GM15510 (cell line): Measurements from ENCODE around the gene AHI1.

Experiments used
- POLR2A ChIP-seq: IDR thresholded peaks from 3 replicates; pipeline ENCODE4 v1.6.1; 2011; ENCODE audit warnings: borderline replicate concordance; ENCODE audit not compliant: insufficient read length; ENCODE audit errors: extremely low read depth

Gene AHI1

GRCh38 chr6:135497412-135498184, at the start of gene AHI1:
Gene AHI1 (minus strand): TSS chr6:135497740. CDS start chr6:135492237, 5,503 bp downstream.
- TF ChIP-seq POLR2A: peak; percentile 89

- TF ChIP-seq POLR2A: no peak
These were observed 49.3 kb upstream of the AHI1 start for GRCh38 chr6:135546680-135547418.

- no peak for TF ChIP-seq POLR2A
These were observed 48.7 kb upstream of the AHI1 start for GRCh38 chr6:135546206-135546605.

- no peak for TF ChIP-seq POLR2A
These were observed 42.8 kb upstream of the AHI1 start for GRCh38 chr6:135540207-135540840.

GRCh38 chr6:135537741-135538301, 40.3 kb upstream of the AHI1 start:
- no peak for TF ChIP-seq POLR2A

- no peak for TF ChIP-seq POLR2A
These were observed 38.5 kb upstream of the AHI1 start for GRCh38 chr6:135535989-135536414.

- no peak for TF ChIP-seq POLR2A
These were observed 37.3 kb upstream of the AHI1 start for GRCh38 chr6:135534773-135535380.

- no peak for TF ChIP-seq POLR2A
These were observed 35.0 kb upstream of the AHI1 start for GRCh38 chr6:135532559-135532958.

- no peak for TF ChIP-seq POLR2A
These were observed 34.5 kb upstream of the AHI1 start for GRCh38 chr6:135531954-135532490.

GRCh38 chr6:135530113-135530512, 32.6 kb upstream of the AHI1 start:
- no peak for TF ChIP-seq POLR2A

- no peak for TF ChIP-seq POLR2A
These were observed 30.4 kb upstream of the AHI1 start for GRCh38 chr6:135527960-135528249.

- no peak for TF ChIP-seq POLR2A
These were observed 29.8 kb upstream of the AHI1 start for GRCh38 chr6:135527116-135527959.

GRCh38 chr6:135525594-135525993, 28.1 kb upstream of the AHI1 start:
- no peak for TF ChIP-seq POLR2A

GRCh38 chr6:135522965-135523692, 25.6 kb upstream of the AHI1 start:
- no peak for TF ChIP-seq POLR2A

- no peak for TF ChIP-seq POLR2A
These were observed 23.9 kb upstream of the AHI1 start for GRCh38 chr6:135521431-135521830.
